CD4-positive, alpha-beta T cell treated with Interleukin-17A for 4 hours (primary cell): Measurements from ENCODE around the gene TNFRSF1A.

Source experiments
- DNase-seq: peaks from one replicate; pipeline ENCODE4 v3.0.0-alpha.2; 2020; ENCODE audit warnings: mixed read lengths

Gene TNFRSF1A

GRCh38 chr12:6323340-6323994, 18.4 kb downstream of the TNFRSF1A start:
- peak; percentile 64 for DNase-seq

- DNase-seq, result no peak
These were observed 18.9 kb downstream of the TNFRSF1A start for GRCh38 chr12:6322969-6323339.

DNA sequence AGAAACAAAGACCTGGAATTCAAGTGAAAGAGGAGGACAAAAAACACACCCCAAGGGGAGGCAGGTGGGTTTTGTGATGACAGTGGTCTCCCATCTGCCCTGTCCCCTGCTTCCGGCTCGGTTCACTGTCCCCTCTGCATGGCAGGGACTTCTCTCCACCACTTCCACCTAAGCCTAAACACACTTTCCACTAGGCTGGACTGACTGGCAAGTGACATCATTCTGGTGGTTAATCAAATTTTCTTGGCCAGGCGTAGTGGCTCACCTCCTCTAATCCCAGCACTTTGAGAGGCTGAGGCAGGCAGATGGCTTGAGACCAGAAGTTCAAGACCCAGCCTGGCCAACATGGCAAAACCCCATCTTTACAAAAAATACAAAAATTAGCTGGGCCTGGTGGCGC, 19.5 kb downstream of the TNFRSF1A start:
- no peak for DNase-seq

GRCh38 chr12:6321905-6322304, 20.0 kb downstream of the TNFRSF1A start:
- no peak for DNase-seq

GRCh38 chr12:6319446-6319845, 22.4 kb downstream of the TNFRSF1A start:
- no peak for DNase-seq

- no peak for DNase-seq
These were observed 23.4 kb downstream of the TNFRSF1A start for GRCh38 chr12:6318440-6318879.

- DNase-seq, result no peak
These were observed 24.0 kb downstream of the TNFRSF1A start for GRCh38 chr12:6317693-6318439.

- no peak for DNase-seq
These were observed 24.8 kb downstream of the TNFRSF1A start for GRCh38 chr12:6316921-6317692.

GRCh38 chr12:6315704-6316597, 25.9 kb downstream of the TNFRSF1A start:
- no peak for DNase-seq

GRCh38 chr12:6315184-6315583, 26.7 kb downstream of the TNFRSF1A start:
- DNase-seq, result no peak

DNA sequence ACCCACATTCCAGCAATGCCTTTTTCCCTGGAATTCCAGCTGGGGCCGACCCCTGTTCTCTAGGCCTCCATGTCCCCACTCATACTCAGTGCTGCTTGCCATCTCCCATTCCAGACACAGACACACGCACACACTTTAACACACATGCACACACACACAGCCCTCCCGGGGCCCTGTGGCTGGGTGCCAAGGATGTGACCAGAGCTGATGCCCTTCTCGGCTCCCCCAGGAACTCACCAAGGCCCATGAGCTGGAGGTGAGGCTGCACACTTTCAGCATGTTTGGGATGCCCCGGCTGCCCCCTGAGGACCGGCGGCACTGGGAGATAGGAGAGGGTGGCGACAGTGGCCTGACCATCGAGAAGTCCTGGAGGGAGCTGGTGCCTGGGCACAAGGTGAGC, 27.1 kb downstream of the TNFRSF1A start:
- DNase-seq, result no peak

DNA sequence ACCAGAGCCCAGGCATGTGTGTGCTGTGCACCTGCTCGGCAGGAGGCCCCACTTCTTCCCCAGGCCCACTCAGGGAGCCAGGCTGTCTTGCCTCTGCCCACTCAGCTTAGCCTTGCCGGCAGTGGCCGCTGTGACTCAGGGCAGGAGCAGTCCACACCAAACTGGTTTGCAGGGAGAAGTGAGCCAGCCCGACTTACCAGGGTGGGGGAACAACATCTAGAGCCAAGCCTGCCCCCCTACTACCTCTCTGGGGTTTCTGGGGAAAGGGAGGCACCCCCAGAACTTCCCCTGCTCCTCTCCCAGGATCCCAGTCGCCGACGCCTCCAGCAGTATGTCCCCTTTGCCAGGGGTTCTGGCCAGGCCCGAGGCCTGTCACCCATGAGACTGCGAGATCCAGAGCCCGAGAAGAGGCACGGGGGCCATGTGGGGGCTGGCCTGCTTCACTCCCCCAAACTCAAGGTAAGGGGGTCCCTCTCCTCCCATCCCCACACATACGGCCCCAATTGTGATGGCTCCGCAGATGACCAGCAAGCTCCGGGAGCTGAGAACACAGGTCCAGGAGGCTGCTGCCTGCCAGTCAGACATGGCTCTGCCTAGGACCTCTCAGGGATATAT, 28.4 kb downstream of the TNFRSF1A start:
- DNase-seq, result no peak

- DNase-seq, result no peak
These were observed 29.1 kb downstream of the TNFRSF1A start for GRCh38 chr12:6312529-6313325.

GRCh38 chr12:6311822-6312528, 29.9 kb downstream of the TNFRSF1A start:
- DNase-seq, result no peak

GRCh38 chr12:6310771-6311610, 30.9 kb downstream of the TNFRSF1A start:
- DNase-seq, result no peak

GRCh38 chr12:6307529-6307928, 34.3 kb downstream of the TNFRSF1A start:
- no peak for DNase-seq

DNA sequence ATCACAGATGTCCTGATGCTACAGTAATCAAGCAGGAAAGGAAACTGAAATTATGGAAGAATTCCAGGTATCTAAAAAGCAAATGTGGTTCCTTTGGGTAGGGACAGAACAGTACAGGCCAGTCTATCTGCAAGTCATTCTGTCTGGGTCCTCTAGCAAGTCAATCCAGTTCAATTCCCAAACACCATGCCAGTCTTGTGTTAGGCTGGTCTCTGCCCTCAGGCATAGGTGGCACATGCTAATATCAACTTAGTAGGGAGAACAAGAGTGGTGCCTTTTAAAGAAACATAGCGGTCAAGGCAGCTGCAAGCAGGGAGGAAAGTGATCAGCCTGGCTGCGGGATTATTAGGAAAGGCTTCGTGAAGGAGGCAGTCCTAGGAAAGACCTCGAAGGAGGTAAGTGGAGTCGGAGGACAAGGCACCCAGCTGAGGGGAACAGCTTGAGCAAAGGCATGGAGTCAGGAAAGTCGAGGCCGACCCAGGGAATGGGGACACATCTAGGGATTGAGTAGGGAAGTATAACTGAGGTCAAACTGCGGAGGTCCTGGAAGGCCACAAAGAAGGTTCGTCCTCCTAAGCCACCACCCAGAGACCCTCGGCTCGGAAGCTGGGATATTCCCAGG, 35.2 kb downstream of the TNFRSF1A start:
- no peak for DNase-seq

DNA sequence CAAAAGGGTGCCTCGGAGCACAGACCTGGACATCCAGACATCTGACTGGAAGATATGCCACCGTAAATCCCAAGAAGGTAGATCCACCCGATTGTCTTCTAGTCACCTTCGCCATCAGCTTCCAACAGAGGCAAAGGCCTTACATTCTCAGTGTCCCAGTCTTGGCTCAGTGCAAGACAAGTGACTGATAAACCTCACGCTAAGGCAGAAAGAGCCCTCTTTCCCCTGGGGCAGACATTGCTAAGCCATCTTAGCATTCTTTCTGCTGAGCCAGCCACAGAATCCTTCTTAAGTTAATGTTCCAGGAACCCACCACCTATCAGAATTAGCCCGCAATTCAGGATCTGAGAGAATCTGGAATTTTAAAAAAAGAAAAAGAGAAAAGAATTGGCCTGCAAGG, 35.7 kb downstream of the TNFRSF1A start:
- DNase-seq, result no peak

GRCh38 chr12:6303071-6303470, 38.8 kb downstream of the TNFRSF1A start:
- no peak for DNase-seq
